ENCODE data around the gene CLEC20A. TPM values are rescaled to one million over a fixed set of nuclear protein-coding genes. Genes with fewer than 3 reads are reported as not detected.

Gene CLEC20A
- polyA plus RNA-seq, 3 donors = not detected

DNA sequence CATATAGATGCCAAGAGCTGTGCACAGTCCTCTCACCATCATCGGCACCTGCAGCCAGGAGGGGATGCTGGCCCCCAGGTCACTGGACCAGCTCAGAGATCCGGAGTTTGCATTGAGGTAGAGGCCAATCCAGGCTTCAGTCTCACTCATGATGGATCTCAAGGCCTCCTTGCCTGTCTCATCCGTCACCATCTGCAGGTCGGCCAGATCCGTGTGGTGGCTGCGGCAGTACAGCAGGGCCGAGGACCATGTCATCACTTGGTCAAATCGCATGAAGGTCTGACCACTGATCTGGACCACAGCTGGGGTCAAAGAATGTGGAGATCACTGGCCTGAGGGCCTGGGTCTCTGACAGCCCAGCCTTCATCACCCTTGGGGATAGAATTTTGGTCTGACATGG lies 6.6 kb downstream of the CLEC20A start:
- no peak overlapping the region for H2AFZ ChIP-seq (ENCODE audit: insufficient read depth, low read depth, low read length, poor library complexity, severe bottlenecking)
- peaks cover 0 to 2% (median 0%) of the 10 kb centered on the region in 7 donors for H3K9me3 Mint-ChIP-seq
- no peaks in the 10 kb centered on the region for H3K79me2 ChIP-seq (ENCODE audit: insufficient read depth, low read length)
- DNase-seq = no peak
- intact Hi-C loops (cut with micrococcal nuclease) = no loop called here
- no peaks in the 10 kb centered on the region for H4K20me1 ChIP-seq (ENCODE audit: insufficient read depth, low read length)
- H3K9me3 ChIP-seq (replicated peaks in 1 of 2; ENCODE audit: control insufficient read depth in 1 of 2, insufficient read depth in 1 of 2, low read length in 2 of 2) = no peaks in the 10 kb centered on the region
- no peak overlapping the region for H3K4me2 ChIP-seq (replicated peaks; ENCODE audit: extremely low read depth, low read length, poor library complexity, severe bottlenecking)
- peaks cover 14% of the 10 kb centered on the region for H3K4me1 Mint-ChIP-seq
- H3K9ac ChIP-seq (ENCODE audit: insufficient read depth, low read length, poor library complexity, severe bottlenecking) = no peak overlapping the region
- no peaks in the 10 kb centered on the region for H3K36me3 ChIP-seq (replicated peaks in 1 of 2; ENCODE audit: control insufficient read depth in 1 of 2, insufficient read depth in 2 of 2, low read length in 2 of 2)
- H3K27ac ChIP-seq (ENCODE audit: low read depth in 1 of 2, low read length in 2 of 2) = no peak overlapping the region
- H3K4me3 Mint-ChIP-seq = no peak overlapping the region
- H3K36me3 Mint-ChIP-seq = no peaks in the 10 kb centered on the region
- H3K4me1 ChIP-seq (ENCODE audit: control insufficient read depth in 1 of 2, insufficient read depth in 2 of 2, low read length in 2 of 2) = peaks cover 14 to 21% of the 10 kb centered on the region in 2 donors
- H3K27me3 Mint-ChIP-seq (ENCODE audit: low read depth in 3 of 3) = peaks cover 4 to 5% (median 5%) of the 10 kb centered on the region in 3 donors
- H3K27ac Mint-ChIP-seq = no peak overlapping the region
- TF ChIP-seq, protein P1, sequence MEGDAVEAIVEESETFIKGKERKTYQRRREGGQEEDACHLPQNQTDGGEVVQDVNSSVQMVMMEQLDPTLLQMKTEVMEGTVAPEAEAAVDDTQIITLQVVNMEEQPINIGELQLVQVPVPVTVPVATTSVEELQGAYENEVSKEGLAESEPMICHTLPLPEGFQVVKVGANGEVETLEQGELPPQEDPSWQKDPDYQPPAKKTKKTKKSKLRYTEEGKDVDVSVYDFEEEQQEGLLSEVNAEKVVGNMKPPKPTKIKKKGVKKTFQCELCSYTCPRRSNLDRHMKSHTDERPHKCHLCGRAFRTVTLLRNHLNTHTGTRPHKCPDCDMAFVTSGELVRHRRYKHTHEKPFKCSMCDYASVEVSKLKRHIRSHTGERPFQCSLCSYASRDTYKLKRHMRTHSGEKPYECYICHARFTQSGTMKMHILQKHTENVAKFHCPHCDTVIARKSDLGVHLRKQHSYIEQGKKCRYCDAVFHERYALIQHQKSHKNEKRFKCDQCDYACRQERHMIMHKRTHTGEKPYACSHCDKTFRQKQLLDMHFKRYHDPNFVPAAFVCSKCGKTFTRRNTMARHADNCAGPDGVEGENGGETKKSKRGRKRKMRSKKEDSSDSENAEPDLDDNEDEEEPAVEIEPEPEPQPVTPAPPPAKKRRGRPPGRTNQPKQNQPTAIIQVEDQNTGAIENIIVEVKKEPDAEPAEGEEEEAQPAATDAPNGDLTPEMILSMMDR (IDR thresholded peaks at IDR 0.05) = no peak
- no peak overlapping the region for H3K4me3 ChIP-seq (replicated peaks in 1 of 3; ENCODE audit: low read depth in 2 of 3, low read length in 3 of 3)
- H3K27me3 ChIP-seq (ENCODE audit: control insufficient read depth in 2 of 2, insufficient read depth in 2 of 2, low read length in 2 of 2) = no peaks in the 10 kb centered on the region
- 97% methylated on average over 8 of the region's 8 CpGs for WGBS (ENCODE audit: insufficient coverage)

DNA sequence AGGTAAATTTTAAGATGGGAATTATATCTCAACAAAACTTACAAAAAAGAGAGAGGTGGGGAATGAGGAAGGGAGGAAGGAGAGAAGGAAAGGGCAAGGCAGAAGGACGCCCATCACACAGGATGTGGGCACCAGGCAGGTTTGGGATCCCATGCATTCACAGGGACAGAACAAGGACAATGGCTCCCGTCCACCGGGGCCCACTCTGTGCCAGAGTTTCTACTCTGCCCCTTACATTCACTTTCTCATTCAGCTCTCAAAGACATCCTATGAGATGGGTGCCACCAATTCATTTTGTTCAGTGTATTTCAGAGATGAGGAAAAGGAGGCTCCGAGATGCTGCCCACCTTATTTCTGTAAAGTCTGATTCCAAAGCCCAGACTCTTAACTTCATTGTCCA lies 7.4 kb downstream of the CLEC20A start:
- H3K27me3 ChIP-seq (ENCODE audit: control insufficient read depth in 2 of 2, insufficient read depth in 2 of 2, low read length in 2 of 2) = no peaks in the 10 kb centered on the region
- DNase-seq = no peak
- H3K9me3 ChIP-seq (replicated peaks in 1 of 2; ENCODE audit: control insufficient read depth in 1 of 2, insufficient read depth in 1 of 2, low read length in 2 of 2) = no peaks in the 10 kb centered on the region
- Mint-ChIP-seq H3K4me3 (no peak overlapping the region), H3K36me3 (no peaks in the 10 kb centered on the region), H3K4me1 (peaks cover 22% of the 10 kb centered on the region), H3K9me3 (peaks cover 0 to 1% (median 0%) of the 10 kb centered on the region in 7 donors), H3K27me3 (ENCODE audit: low read depth in 3 of 3) (peaks cover 4 to 5% (median 4%) of the 10 kb centered on the region in 3 donors), H3K27ac (no peak overlapping the region)
- H3K4me2 ChIP-seq (replicated peaks; ENCODE audit: extremely low read depth, low read length, poor library complexity, severe bottlenecking) = no peak overlapping the region
- no CpG with 5 or more reads among the region's 4 CpGs for WGBS (ENCODE audit: insufficient coverage)
- H4K20me1 ChIP-seq (ENCODE audit: insufficient read depth, low read length) = no peaks in the 10 kb centered on the region
- no peak overlapping the region for H2AFZ ChIP-seq (ENCODE audit: insufficient read depth, low read depth, low read length, poor library complexity, severe bottlenecking)
- H3K9ac ChIP-seq (ENCODE audit: insufficient read depth, low read length, poor library complexity, severe bottlenecking) = no peak overlapping the region
- TF ChIP-seq, protein P1 (IDR thresholded peaks at IDR 0.05) = no peak
- no peak overlapping the region for H3K27ac ChIP-seq (ENCODE audit: low read depth in 1 of 2, low read length in 2 of 2)
- H3K4me1 ChIP-seq (ENCODE audit: control insufficient read depth in 1 of 2, insufficient read depth in 2 of 2, low read length in 2 of 2) = peaks cover 15 to 26% of the 10 kb centered on the region in 2 donors
- no peak overlapping the region for H3K4me3 ChIP-seq (replicated peaks in 1 of 3; ENCODE audit: low read depth in 2 of 3, low read length in 3 of 3)
- no peaks in the 10 kb centered on the region for H3K36me3 ChIP-seq (replicated peaks in 1 of 2; ENCODE audit: control insufficient read depth in 1 of 2, insufficient read depth in 2 of 2, low read length in 2 of 2)
- no peaks in the 10 kb centered on the region for H3K79me2 ChIP-seq (ENCODE audit: insufficient read depth, low read length)
- intact Hi-C loops (cut with micrococcal nuclease) = no loop called here

All from CD14-positive monocyte (primary cell).